HepG2 (cell line): ENCODE results near the gene WTAP. TPM values are rescaled to one million over a fixed set of nuclear protein-coding genes. Genes with fewer than 3 reads are reported as not detected.

Experiments
- BCLAF1 ChIP-seq: fragments of 450-650 bp; IDR thresholded peaks from 2 replicates; pipeline ENCODE4 v1.6.1; 2017; ENCODE audit warnings: mild to moderate bottlenecking
- E2F1 ChIP-seq: sonication (generic); formaldehyde crosslinking; IDR thresholded peaks from 2 replicates; pipeline ENCODE4 v1.5.0; 2020; ENCODE audit warnings: missing genetic modification reagents
- GLMP ChIP-seq: sonication (generic); formaldehyde crosslinking; IDR thresholded peaks from 2 replicates; pipeline ENCODE4 v1.9.0; 2021; ENCODE audit warnings: missing genetic modification reagents, mild to moderate bottlenecking, borderline replicate concordance
- HES4 ChIP-seq: sonication (generic); formaldehyde crosslinking; IDR thresholded peaks from 2 replicates; pipeline ENCODE4 v1.9.0; 2021; ENCODE audit warnings: mild to moderate bottlenecking, missing genetic modification reagents, borderline replicate concordance
- HMGA1 ChIP-seq: sonication (generic); formaldehyde crosslinking; conservative IDR thresholded peaks from 2 replicates; pipeline ENCODE4 v1.4.0; 2020; ENCODE audit warnings: missing genetic modification reagents
- MAFG ChIP-seq: sonication (generic); formaldehyde crosslinking; IDR thresholded peaks from 2 replicates; pipeline ENCODE4 v1.5.1; 2020; ENCODE audit warnings: mild to moderate bottlenecking, missing genetic modification reagents
- RARA ChIP-seq: IDR thresholded peaks from 2 replicates; pipeline ENCODE4 v1.6.1; 2016; ENCODE audit warnings: missing genetic modification reagents, missing compliant biosample characterization
- XBP1 ChIP-seq: sonication (generic); formaldehyde crosslinking; IDR thresholded peaks from 2 replicates; pipeline ENCODE4 v1.5.0; 2020; ENCODE audit warnings: missing genetic modification reagents
- ZNF3 ChIP-seq: IDR thresholded peaks from 2 replicates; pipeline ENCODE4 v1.7.0; 2017; ENCODE audit warnings: inconsistent platforms
- ZNF33B ChIP-seq: sonication (generic); formaldehyde crosslinking; IDR thresholded peaks from 2 replicates; pipeline ENCODE4 v1.5.1; 2020; ENCODE audit warnings: mild to moderate bottlenecking, missing genetic modification reagents
- ZNF670 ChIP-seq: sonication (generic); formaldehyde crosslinking; IDR thresholded peaks from 2 replicates; pipeline ENCODE4 v1.8.0; 2022; ENCODE audit warnings: mild to moderate bottlenecking, missing genetic modification reagents, borderline replicate concordance
- ZNF687 ChIP-seq: sonication (generic); formaldehyde crosslinking; IDR thresholded peaks from 2 replicates; pipeline ENCODE4 v1.5.1; 2020; ENCODE audit warnings: mild to moderate bottlenecking, missing genetic modification reagents, moderate library complexity
- polyA plus RNA-seq, 8 experiments: library from polyadenylated mRNA; depleted of rRNA in 3 of 8; stranded (reverse) in 7 of 8; unstranded in 1 of 8; fragments of >200 nt; fragmentation: Illumina TruSeq in 4 of 8; extraction: Trizol in 4 of 8; gene quantifications; 2 replicates each; pipeline versions ENCODE4 v1.2.1 to v1.2.3, GENCODE V29; 2011 to 2016; ENCODE audit warnings: low read depth in 4 of 8, missing spikeins in 1 of 8, mixed read lengths in 1 of 8; ENCODE audit not compliant: insufficient read depth in 1 of 8
- total RNA-seq, 5 experiments: library from RNA; depleted of rRNA; stranded (reverse); fragments of >200 nt; fragmentation: Illumina TruSeq; extraction: Trizol; gene quantifications; 2 replicates each; pipeline ENCODE4 v1.2.3, GENCODE V29; 2016; ENCODE audit warnings: low read depth in 1 of 5
- TF ChIP-seq, protein P1 (sequence below): sonication (generic); formaldehyde crosslinking; IDR thresholded peaks from 2 replicates; pipeline ENCODE4 v1.5.0; 2020; ENCODE audit warnings: missing genetic modification reagents
- TF ChIP-seq, protein P2 (sequence below): IDR thresholded peaks from 2 replicates; pipeline ENCODE4 v1.4.0; 2020; ENCODE audit warnings: mild to moderate bottlenecking, missing genetic modification reagents

The WTAP gene
- total and polyA plus RNA-seq, 2 of the 13 experiments (the other 11 are each of a cell fraction or from before 2014, with no cell fraction given) = 31.6 to 167 TPM

GRCh38 chr6:159693128-159693893 is 34.0 kb upstream of the WTAP start, which contains the start of gene SOD2 (continued):
- TF ChIP-seq ZNF687 (peak; percentile 89), ZNF670 (peak; percentile 87), HES4 (CRISPR knock-in tag) (no peak; the same call in 1 of the 2 replicates), BCLAF1 (no peak), E2F1 (peak; percentile 87), MAFG (CRISPR knock-in tag) (no peak), HMGA1 (CRISPR knock-in tag) (no peak), ZNF33B (CRISPR knock-in tag) (peak; percentile 84), XBP1 (CRISPR knock-in tag) (no peak), ZNF3 (CRISPR knock-in tag) (no peak), RARA (CRISPR knock-in tag) (peak; percentile 67), GLMP (peak; percentile 30; the same call in 1 of the 2 replicates)
- TF ChIP-seq, protein P1, sequence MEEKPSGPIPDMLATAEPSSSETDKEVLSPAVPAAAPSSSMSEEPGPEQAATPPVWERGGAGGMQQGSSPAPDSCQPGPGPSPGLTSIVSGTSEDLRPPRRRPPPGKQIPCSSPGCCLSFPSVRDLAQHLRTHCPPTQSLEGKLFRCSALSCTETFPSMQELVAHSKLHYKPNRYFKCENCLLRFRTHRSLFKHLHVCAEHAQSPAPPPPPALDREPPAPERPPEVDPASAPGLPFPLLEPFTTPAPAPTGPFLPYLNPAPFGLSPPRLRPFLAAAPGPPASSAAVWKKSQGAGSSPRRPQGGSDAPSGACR (CRISPR knock-in tag) = peak; percentile 97; the same call in 1 of the 2 replicates
- TF ChIP-seq, protein P2, sequence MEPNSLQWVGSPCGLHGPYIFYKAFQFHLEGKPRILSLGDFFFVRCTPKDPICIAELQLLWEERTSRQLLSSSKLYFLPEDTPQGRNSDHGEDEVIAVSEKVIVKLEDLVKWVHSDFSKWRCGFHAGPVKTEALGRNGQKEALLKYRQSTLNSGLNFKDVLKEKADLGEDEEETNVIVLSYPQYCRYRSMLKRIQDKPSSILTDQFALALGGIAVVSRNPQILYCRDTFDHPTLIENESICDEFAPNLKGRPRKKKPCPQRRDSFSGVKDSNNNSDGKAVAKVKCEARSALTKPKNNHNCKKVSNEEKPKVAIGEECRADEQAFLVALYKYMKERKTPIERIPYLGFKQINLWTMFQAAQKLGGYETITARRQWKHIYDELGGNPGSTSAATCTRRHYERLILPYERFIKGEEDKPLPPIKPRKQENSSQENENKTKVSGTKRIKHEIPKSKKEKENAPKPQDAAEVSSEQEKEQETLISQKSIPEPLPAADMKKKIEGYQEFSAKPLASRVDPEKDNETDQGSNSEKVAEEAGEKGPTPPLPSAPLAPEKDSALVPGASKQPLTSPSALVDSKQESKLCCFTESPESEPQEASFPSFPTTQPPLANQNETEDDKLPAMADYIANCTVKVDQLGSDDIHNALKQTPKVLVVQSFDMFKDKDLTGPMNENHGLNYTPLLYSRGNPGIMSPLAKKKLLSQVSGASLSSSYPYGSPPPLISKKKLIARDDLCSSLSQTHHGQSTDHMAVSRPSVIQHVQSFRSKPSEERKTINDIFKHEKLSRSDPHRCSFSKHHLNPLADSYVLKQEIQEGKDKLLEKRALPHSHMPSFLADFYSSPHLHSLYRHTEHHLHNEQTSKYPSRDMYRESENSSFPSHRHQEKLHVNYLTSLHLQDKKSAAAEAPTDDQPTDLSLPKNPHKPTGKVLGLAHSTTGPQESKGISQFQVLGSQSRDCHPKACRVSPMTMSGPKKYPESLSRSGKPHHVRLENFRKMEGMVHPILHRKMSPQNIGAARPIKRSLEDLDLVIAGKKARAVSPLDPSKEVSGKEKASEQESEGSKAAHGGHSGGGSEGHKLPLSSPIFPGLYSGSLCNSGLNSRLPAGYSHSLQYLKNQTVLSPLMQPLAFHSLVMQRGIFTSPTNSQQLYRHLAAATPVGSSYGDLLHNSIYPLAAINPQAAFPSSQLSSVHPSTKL (CRISPR knock-in tag) = peak; percentile 72
